Mesenchymal stem cell (in vitro differentiated cells and primary cell): ENCODE results near the gene TIMM8A.
A peak's percentile ranks its signal among the peaks of the same experiment; 100 is the strongest.

Source experiments
- DNase-seq: peaks from one replicate; pipeline ENCODE4 v3.0.0-alpha.2; 2013
- H2AFZ ChIP-seq: one replicate; pipeline ENCODE4 v1.6.1; 2013; ENCODE audit warnings: low read depth, mild to moderate bottlenecking, control low read depth, inconsistent platforms, low read length, moderate library complexity
- H2AK5ac ChIP-seq: 2 replicates; pipeline ENCODE4 v1.6.1; 2013; ENCODE audit warnings: low read length, moderate library complexity, mild to moderate bottlenecking, inconsistent platforms; ENCODE audit not compliant: severe bottlenecking
- H2BK120ac ChIP-seq: one replicate; pipeline ENCODE4 v1.6.1; 2013; ENCODE audit warnings: low read depth, mild to moderate bottlenecking, inconsistent platforms, low read length, moderate library complexity
- H2BK12ac ChIP-seq, 2 experiments: one replicate each; pipeline ENCODE4 v1.6.1; 2013; ENCODE audit warnings: inconsistent platforms in 2 of 2, low read length in 2 of 2, mild to moderate bottlenecking in 2 of 2, moderate library complexity in 2 of 2, control low read depth in 1 of 2
- H2BK15ac ChIP-seq: one replicate; pipeline ENCODE4 v1.6.1; 2013; ENCODE audit warnings: mild to moderate bottlenecking, low read depth, inconsistent platforms; ENCODE audit not compliant: poor library complexity, severe bottlenecking
- H2BK5ac ChIP-seq: 2 replicates; pipeline ENCODE4 v1.6.1; 2013; ENCODE audit warnings: low read depth, mild to moderate bottlenecking, low read length, control low read depth, inconsistent platforms; ENCODE audit not compliant: poor library complexity, severe bottlenecking
- H3K14ac ChIP-seq, 2 experiments: one replicate each; pipeline ENCODE4 v1.6.1; 2013; ENCODE audit warnings: inconsistent platforms in 2 of 2, low read length in 2 of 2, control low read depth in 1 of 2, mild to moderate bottlenecking in 1 of 2, moderate library complexity in 1 of 2
- H3K18ac ChIP-seq, 2 experiments: one replicate each; pipeline ENCODE4 v1.6.1; 2013; ENCODE audit warnings: inconsistent platforms in 2 of 2, low read length in 2 of 2, control low read depth in 1 of 2, low read depth in 1 of 2, mild to moderate bottlenecking in 1 of 2
- H3K23ac ChIP-seq, 2 experiments: one replicate each; pipeline ENCODE4 v1.6.1; 2013; ENCODE audit warnings: inconsistent platforms in 2 of 2, low read length in 2 of 2, mild to moderate bottlenecking in 2 of 2, moderate library complexity in 2 of 2, control low read depth in 1 of 2
- H3K27ac ChIP-seq: 2 replicates; pipeline ENCODE4 v1.5.1; 2013; ENCODE audit warnings: mild to moderate bottlenecking, moderate library complexity, low read length, control low read depth, inconsistent platforms; ENCODE audit not compliant: poor library complexity, severe bottlenecking
- H3K27me3 ChIP-seq, 2 experiments: 2 replicates each; pipeline versions ENCODE4 v1.6.1 to v1.7.0; 2013; ENCODE audit warnings: low read length in 2 of 2, mild to moderate bottlenecking in 2 of 2, moderate library complexity in 2 of 2, control low read depth in 1 of 2, inconsistent platforms in 1 of 2; ENCODE audit not compliant: control insufficient read depth in 1 of 2, insufficient read depth in 1 of 2
- H3K36me3 ChIP-seq, 2 experiments: 2 replicates each; pipeline versions ENCODE4 v1.6.1 to v1.7.0; 2013; ENCODE audit warnings: low read length in 2 of 2, control low read depth in 1 of 2, inconsistent platforms in 1 of 2, low read depth in 1 of 2, mild to moderate bottlenecking in 1 of 2; ENCODE audit not compliant: insufficient read depth in 2 of 2, control insufficient read depth in 1 of 2
- H3K4ac ChIP-seq, 2 experiments: one replicate each; pipeline ENCODE4 v1.6.1; 2013; ENCODE audit warnings: inconsistent platforms in 2 of 2, low read length in 2 of 2, mild to moderate bottlenecking in 2 of 2, moderate library complexity in 2 of 2, control low read depth in 1 of 2, low read depth in 1 of 2
- H3K4me1 ChIP-seq: 2 replicates; pipeline ENCODE4 v1.6.1; 2013; ENCODE audit warnings: low read depth, low read length, control low read depth; ENCODE audit not compliant: control insufficient read depth, insufficient read depth
- H3K4me2 ChIP-seq: 2 replicates; pipeline ENCODE4 v1.6.1; 2013; ENCODE audit warnings: low read length, mild to moderate bottlenecking, inconsistent platforms; ENCODE audit not compliant: poor library complexity, severe bottlenecking
- H3K4me3 ChIP-seq, 2 experiments: 2 replicates each; pipeline versions ENCODE4 v1.5.1 to v1.7.0; 2013; ENCODE audit warnings: low read length in 2 of 2, mild to moderate bottlenecking in 2 of 2, control low read depth in 1 of 2, low read depth in 1 of 2; ENCODE audit not compliant: insufficient read depth in 1 of 2
- H3K79me1 ChIP-seq: replicated peaks from 2 replicates; pipeline ENCODE4 v1.6.1; 2013; ENCODE audit warnings: mild to moderate bottlenecking, control low read depth, low read length, inconsistent platforms; ENCODE audit not compliant: poor library complexity, severe bottlenecking
- H3K9ac ChIP-seq: 2 replicates; pipeline ENCODE4 v1.7.0; 2013; ENCODE audit warnings: mild to moderate bottlenecking, low read length, moderate library complexity
- H3K9me3 ChIP-seq: 2 replicates; pipeline ENCODE4 v1.7.0; 2013; ENCODE audit warnings: mild to moderate bottlenecking, low read length; ENCODE audit not compliant: control insufficient read depth
- H4K8ac ChIP-seq: one replicate; pipeline ENCODE4 v1.6.1; 2013; ENCODE audit warnings: inconsistent platforms, mild to moderate bottlenecking, low read length, moderate library complexity
- H4K91ac ChIP-seq: one replicate; pipeline ENCODE4 v1.6.1; 2013; ENCODE audit warnings: mild to moderate bottlenecking, low read length, inconsistent platforms
- WGBS: methylation state at CpG from one replicate; pipeline ENCODE4 v1.1.7; 2013; ENCODE audit warnings: mixed read lengths; 5-methylcytosine and 5-hydroxymethylcytosine counted together

Gene TIMM8A

GRCh38 chrX:101359966-101360365 is 11.4 kb upstream of the TIMM8A start:
- Histone ChIP-seq H2BK5ac (no peak overlapping the region), H3K4me3 (no peak overlapping the region), H2BK120ac (no peak overlapping the region), H3K18ac (no peak overlapping the region), H3K23ac (no peak overlapping the region), H3K9me3 (no peaks in the 10 kb centered on the region), H2AFZ (no peak overlapping the region), H3K4me1 (peaks cover 1% of the 10 kb centered on the region), H4K8ac (no peak overlapping the region), H3K79me1 (no peaks in the 10 kb centered on the region), H3K9ac (no peak overlapping the region), H4K91ac (no peak overlapping the region), H3K27ac (no peak overlapping the region), H3K27me3 (peaks cover 0 to 51% of the 10 kb centered on the region in 2 experiments), H3K4ac (no peak overlapping the region), H3K14ac (no peak overlapping the region), H3K36me3 (no peaks in the 10 kb centered on the region), H2BK15ac (no peak overlapping the region), H2AK5ac (no peak overlapping the region), H2BK12ac (no peak overlapping the region), H3K4me2 (no peak overlapping the region)
- no peak for DNase-seq
- WGBS: no CpG with 5 or more reads among the region's 1 CpG

GRCh38 chrX:101357166-101357795 is 8.7 kb upstream of the TIMM8A start:
- Histone ChIP-seq H2BK12ac (no peak overlapping the region), H3K9ac (no peak overlapping the region), H3K4me3 (no peak overlapping the region), H2BK15ac (no peak overlapping the region), H3K36me3 (no peaks in the 10 kb centered on the region), H3K23ac (no peak overlapping the region), H4K91ac (no peak overlapping the region), H3K27ac (no peak overlapping the region), H3K4ac (no peak overlapping the region), H3K79me1 (no peaks in the 10 kb centered on the region), H4K8ac (no peak overlapping the region), H2BK120ac (no peak overlapping the region), H3K9me3 (no peaks in the 10 kb centered on the region), H2AK5ac (no peak overlapping the region), H2BK5ac (no peak overlapping the region), H3K27me3 (peaks cover 0 to 49% of the 10 kb centered on the region in 2 experiments), H3K4me1 (peaks cover 1% of the 10 kb centered on the region), H3K4me2 (no peak overlapping the region), H3K14ac (no peak overlapping the region), H2AFZ (no peak overlapping the region), H3K18ac (no peak overlapping the region)
- peak; percentile 28 for DNase-seq
- 40% methylated on average over 4 of the region's 5 CpGs for WGBS

GRCh38 chrX:101349193-101349562 is 636 bp upstream of the TIMM8A start:
- 51% methylated on average over 3 of the region's 4 CpGs for WGBS
- no peak overlapping the region for H2BK120ac ChIP-seq
- no peak for DNase-seq

GRCh38 chrX:101347859-101348451 is 587 bp downstream of the TIMM8A start:
- H3K9me3 ChIP-seq: no peaks in the 10 kb centered on the region
- H2BK5ac ChIP-seq: no peak overlapping the region
- H2BK12ac ChIP-seq: no peak overlapping the region
- no peak overlapping the region for H3K18ac ChIP-seq
- H3K27ac ChIP-seq: no peak overlapping the region
- H3K27me3 ChIP-seq: peaks cover 0 to 4% of the 10 kb centered on the region in 2 experiments
- H3K4ac ChIP-seq: no peak overlapping the region
- H3K4me1 ChIP-seq: no peaks in the 10 kb centered on the region
- H3K4me3 ChIP-seq: peak overlapping the region; percentile 69 to 85
- no peak overlapping the region for H3K23ac ChIP-seq
- no peak overlapping the region for H2AK5ac ChIP-seq
- H3K9ac ChIP-seq: peak overlapping the region; percentile 80
- no peak overlapping the region for H4K91ac ChIP-seq
- H3K79me1 ChIP-seq: peaks cover 2% of the 10 kb centered on the region
- peak; percentile 45 for DNase-seq
- 0% methylated on average over 4 of the region's 14 CpGs for WGBS
- H2BK15ac ChIP-seq: no peak overlapping the region
- no peak overlapping the region for H2AFZ ChIP-seq
- H4K8ac ChIP-seq: no peak overlapping the region
- peak overlapping the region; percentile 59 for H3K4me2 ChIP-seq
- H3K36me3 ChIP-seq: no peaks in the 10 kb centered on the region
- H2BK120ac ChIP-seq: no peak overlapping the region
- H3K14ac ChIP-seq: no peak overlapping the region

More at GRCh38 chrX:101349193-101349562, 636 bp upstream of the TIMM8A start:
- Histone ChIP-seq H3K9me3 (no peaks in the 10 kb centered on the region), H3K18ac (no peak overlapping the region), H3K4me3 (peak overlapping the region in 1 of 2 experiments; percentile 85), H3K79me1 (peaks cover 2% of the 10 kb centered on the region), H3K4ac (no peak overlapping the region), H3K36me3 (no peaks in the 10 kb centered on the region), H3K9ac (peak overlapping the region; percentile 80), H3K27me3 (peaks cover 0 to 11% of the 10 kb centered on the region in 2 experiments), H3K4me1 (no peaks in the 10 kb centered on the region), H3K27ac (no peak overlapping the region), H2AK5ac (no peak overlapping the region), H2BK5ac (no peak overlapping the region), H3K4me2 (peak overlapping the region; percentile 65), H2BK15ac (no peak overlapping the region), H4K91ac (no peak overlapping the region), H2BK12ac (no peak overlapping the region), H3K14ac (no peak overlapping the region), H2AFZ (no peak overlapping the region), H4K8ac (no peak overlapping the region), H3K23ac (no peak overlapping the region)
